ENCODE measurements around the gene SLC5A10. TPM values are rescaled to one million over a fixed set of nuclear protein-coding genes. Genes with fewer than 3 reads are reported as not detected.

Gene SLC5A10
- polyA plus RNA-seq, 1 experiment: 0.05 TPM

- Histone ChIP-seq H3K27me3 (ENCODE audit: control insufficient read depth, insufficient read depth, low read length) (no peaks in the 10 kb centered on the region), H3K36me3 (ENCODE audit: control insufficient read depth, insufficient read depth, low read length) (peaks cover 5% of the 10 kb centered on the region), H3K4me3 (ENCODE audit: low read depth, low read length) (no peak overlapping the region)
- no peak for TF ChIP-seq CTCF (IDR thresholded peaks at IDR 0.05; ENCODE audit: insufficient read depth, low read depth, low read length)
- ChIA-PET CTCF (no interaction called here), POLR2A (no interaction called here)
- no peak for DNase-seq (ENCODE audit: low read depth)
These were observed 16.0 kb downstream of the SLC5A10 start for GRCh38 chr17:18967916-18968315.

- DNase-seq (ENCODE audit: low read depth): no peak
- TF ChIP-seq CTCF (IDR thresholded peaks at IDR 0.05; ENCODE audit: insufficient read depth, low read depth, low read length): no peak
- ChIA-PET POLR2A (no interaction called here), CTCF (no interaction called here)
- Histone ChIP-seq H3K36me3 (ENCODE audit: control insufficient read depth, insufficient read depth, low read length) (peaks cover 9% of the 10 kb centered on the region), H3K27me3 (ENCODE audit: control insufficient read depth, insufficient read depth, low read length) (no peaks in the 10 kb centered on the region), H3K4me3 (ENCODE audit: low read depth, low read length) (no peak overlapping the region)
These were observed 16.4 kb downstream of the SLC5A10 start for GRCh38 chr17:18968345-18968744.

- DNase-seq (ENCODE audit: low read depth): no peak
- H3K36me3 ChIP-seq (ENCODE audit: control insufficient read depth, insufficient read depth, low read length): peaks cover 9% of the 10 kb centered on the region
- no peaks in the 10 kb centered on the region for H3K27me3 ChIP-seq (ENCODE audit: control insufficient read depth, insufficient read depth, low read length)
- ChIA-PET CTCF (interaction anchor here (0.8 to 1.3 kb wide), 3 partner anchors 8 to 114 kb away, joined by 3 to 14 read pairs (median 7); no protein-coding TSS in a partner anchor), POLR2A (no interaction called here)
- H3K4me3 ChIP-seq (ENCODE audit: low read depth, low read length): no peak overlapping the region
- TF ChIP-seq CTCF (IDR thresholded peaks at IDR 0.05; ENCODE audit: insufficient read depth, low read depth, low read length): no peak
These were observed 17.3 kb downstream of the SLC5A10 start for GRCh38 chr17:18968945-18969887.

- TF ChIP-seq CTCF (IDR thresholded peaks at IDR 0.05; ENCODE audit: insufficient read depth, low read depth, low read length): peak; percentile 24; the same call in 1 of the 2 replicates
- Histone ChIP-seq H3K27me3 (ENCODE audit: control insufficient read depth, insufficient read depth, low read length) (no peaks in the 10 kb centered on the region), H3K36me3 (ENCODE audit: control insufficient read depth, insufficient read depth, low read length) (peaks cover 14% of the 10 kb centered on the region), H3K4me3 (ENCODE audit: low read depth, low read length) (no peak overlapping the region)
- ChIA-PET POLR2A (no interaction called here), CTCF (interaction anchor here (0.9 to 1.7 kb wide), 3 partner anchors 10 kb away, joined by 3 to 14 read pairs (median 7); no protein-coding TSS in a partner anchor)
- no peak for DNase-seq (ENCODE audit: low read depth)
These were observed 18.9 kb downstream of the SLC5A10 start for GRCh38 chr17:18970582-18971480.

GRCh38 chr17:18971801-18972200, 19.8 kb downstream of the SLC5A10 start:
- H3K27me3 ChIP-seq (ENCODE audit: control insufficient read depth, insufficient read depth, low read length): no peaks in the 10 kb centered on the region
- DNase-seq (ENCODE audit: low read depth): no peak
- ChIA-PET CTCF (interaction anchor here (1.7 kb wide), 1 partner anchor 11 kb away, joined by 7 read pairs; no protein-coding TSS in a partner anchor), POLR2A (no interaction called here)
- no peak for TF ChIP-seq CTCF (IDR thresholded peaks at IDR 0.05; ENCODE audit: insufficient read depth, low read depth, low read length)
- no peak overlapping the region for H3K4me3 ChIP-seq (ENCODE audit: low read depth, low read length)
- H3K36me3 ChIP-seq (ENCODE audit: control insufficient read depth, insufficient read depth, low read length): peaks cover 20% of the 10 kb centered on the region

Measured in BJ (cell line).